A673 (cell line): ENCODE data around the gene NEMP2. TPM values are rescaled to one million over a fixed set of nuclear protein-coding genes. Genes with fewer than 3 reads are reported as not detected.

ENCODE experiments used
- BruUV-seq: library from RNA; stranded (reverse); fragments of 400-500 nt; replicated peaks from 2 replicates; lab custom pipeline; 2021; lab: Mats Ljungman, UMichigan
- CTCF ChIA-PET: fragments of 300-600 bp; sonication (Branson Sonifier 250); formaldehyde crosslinking; loops from one replicate; lab custom pipeline; 2022; ENCODE audit warnings: antibody characterized with exemption; lab: Charles Lee
- POLR2A ChIA-PET: fragments of 300-600 bp; sonication (Branson Sonifier 250); formaldehyde crosslinking; loops from one replicate; lab custom pipeline; 2022; ENCODE audit warnings: antibody characterized with exemption; ENCODE audit not compliant: low non-redundant PET; lab: Charles Lee
- DNase-seq: peaks from one replicate; pipeline ENCODE4 v3.0.0-alpha.2; 2015; ENCODE audit warnings: low spot score
- H3K27ac ChIP-seq: fragments of 200-600 bp; sonication (generic); 2 replicates; pipeline ENCODE4 v1.5.1; 2016; ENCODE audit warnings: mixed run types, low read depth, mild to moderate bottlenecking, mixed read lengths, antibody characterized with exemption, low read length; ENCODE audit not compliant: poor library complexity, severe bottlenecking
- H3K27me3 ChIP-seq: fragments of 200-600 bp; sonication (generic); replicated peaks from 2 replicates; pipeline ENCODE4 v1.6.1; 2017; ENCODE audit warnings: mixed run types, low read depth, mild to moderate bottlenecking, mixed read lengths, antibody characterized with exemption, low read length; ENCODE audit not compliant: insufficient read depth, poor library complexity
- H3K36me3 ChIP-seq: fragments of 200-600 bp; sonication (generic); 2 replicates; pipeline ENCODE4 v1.6.1; 2016; ENCODE audit warnings: mixed run types, mild to moderate bottlenecking, mixed read lengths, antibody characterized with exemption, low read length; ENCODE audit not compliant: insufficient read depth, poor library complexity, severe bottlenecking
- H3K4me1 ChIP-seq: fragments of 200-600 bp; sonication (generic); 2 replicates; pipeline ENCODE4 v1.6.1; 2017; ENCODE audit warnings: mixed run types, mild to moderate bottlenecking, mixed read lengths, antibody characterized with exemption, low read length; ENCODE audit not compliant: insufficient read depth, poor library complexity, severe bottlenecking
- H3K4me3 ChIP-seq: fragments of 200-600 bp; sonication (generic); 2 replicates; pipeline ENCODE4 v1.5.1; 2016; ENCODE audit warnings: low read depth, mixed run types, mild to moderate bottlenecking, mixed read lengths, low read length; ENCODE audit not compliant: poor library complexity, severe bottlenecking
- H3K9me3 ChIP-seq: fragments of 200-600 bp; sonication (generic); 2 replicates; pipeline ENCODE4 v1.6.1; 2016; ENCODE audit warnings: mixed run types, low read depth, mild to moderate bottlenecking, mixed read lengths, antibody characterized with exemption, low read length; ENCODE audit not compliant: poor library complexity, severe bottlenecking
- EZH2 ChIP-seq: fragments of 200-600 bp; sonication (generic); IDR thresholded peaks from 2 replicates; pipeline ENCODE4 v1.6.1; 2017; ENCODE audit warnings: borderline replicate concordance, low read depth, mild to moderate bottlenecking, mixed read lengths, antibody characterized with exemption, low read length; ENCODE audit not compliant: poor library complexity, severe bottlenecking
- intact Hi-C: fragments of 100-400 bp; cut with micrococcal nuclease; formaldehyde crosslinking; loops from one replicate; pipeline ENCODE4 v1.10.0; 2022; ENCODE audit not compliant: unreplicated experiment
- total RNA-seq: library from RNA; stranded (reverse); gene quantifications from 2 replicates; pipeline ENCODE4 v1.2.3, GENCODE V29; 2021
- TF ChIP-seq, protein P1 (sequence below): fragments of 300-800, 200-600 bp; sonication (generic); conservative IDR thresholded peaks from 2 replicates; pipeline ENCODE4 v1.5.1; 2017; ENCODE audit warnings: low read depth, mild to moderate bottlenecking, antibody characterized with exemption, low read length, moderate library complexity, mixed read lengths

Gene NEMP2
- total RNA-seq, 1 experiment from 2014 or later: 12.6 TPM

DNA sequence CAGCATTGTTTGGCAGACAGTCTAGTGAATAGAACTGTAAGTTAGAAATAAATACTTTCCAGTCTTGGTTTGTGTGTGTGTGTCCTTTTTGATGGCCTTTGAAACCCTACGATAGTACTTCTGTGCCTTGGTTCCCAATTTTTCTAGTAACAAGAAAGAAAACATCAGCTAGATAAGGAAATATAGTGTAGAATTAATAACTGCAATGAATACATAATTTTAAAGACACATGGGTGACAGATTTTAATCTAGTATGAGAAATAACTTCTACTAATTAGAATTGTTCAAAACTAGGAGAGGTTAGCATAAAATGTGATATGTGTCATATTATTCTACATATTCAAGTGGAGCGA, 44.5 kb upstream of the NEMP2 start:
- Histone ChIP-seq H3K36me3 (no peaks in the 10 kb centered on the region), H3K4me3 (no peak overlapping the region), H3K9me3 (no peaks in the 10 kb centered on the region), H3K27me3 (no peaks in the 10 kb centered on the region), H3K27ac (no peak overlapping the region), H3K4me1 (no peaks in the 10 kb centered on the region)
- no TSS peak for BruUV-seq
- DNase-seq: no peak
- intact Hi-C loops: no loop called here
- TF ChIP-seq EZH2: no peak
- TF ChIP-seq, protein P1, sequence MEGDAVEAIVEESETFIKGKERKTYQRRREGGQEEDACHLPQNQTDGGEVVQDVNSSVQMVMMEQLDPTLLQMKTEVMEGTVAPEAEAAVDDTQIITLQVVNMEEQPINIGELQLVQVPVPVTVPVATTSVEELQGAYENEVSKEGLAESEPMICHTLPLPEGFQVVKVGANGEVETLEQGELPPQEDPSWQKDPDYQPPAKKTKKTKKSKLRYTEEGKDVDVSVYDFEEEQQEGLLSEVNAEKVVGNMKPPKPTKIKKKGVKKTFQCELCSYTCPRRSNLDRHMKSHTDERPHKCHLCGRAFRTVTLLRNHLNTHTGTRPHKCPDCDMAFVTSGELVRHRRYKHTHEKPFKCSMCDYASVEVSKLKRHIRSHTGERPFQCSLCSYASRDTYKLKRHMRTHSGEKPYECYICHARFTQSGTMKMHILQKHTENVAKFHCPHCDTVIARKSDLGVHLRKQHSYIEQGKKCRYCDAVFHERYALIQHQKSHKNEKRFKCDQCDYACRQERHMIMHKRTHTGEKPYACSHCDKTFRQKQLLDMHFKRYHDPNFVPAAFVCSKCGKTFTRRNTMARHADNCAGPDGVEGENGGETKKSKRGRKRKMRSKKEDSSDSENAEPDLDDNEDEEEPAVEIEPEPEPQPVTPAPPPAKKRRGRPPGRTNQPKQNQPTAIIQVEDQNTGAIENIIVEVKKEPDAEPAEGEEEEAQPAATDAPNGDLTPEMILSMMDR: no peak
- POLR2A ChIA-PET: no interaction called here
- CTCF ChIA-PET: no interaction called here

DNA sequence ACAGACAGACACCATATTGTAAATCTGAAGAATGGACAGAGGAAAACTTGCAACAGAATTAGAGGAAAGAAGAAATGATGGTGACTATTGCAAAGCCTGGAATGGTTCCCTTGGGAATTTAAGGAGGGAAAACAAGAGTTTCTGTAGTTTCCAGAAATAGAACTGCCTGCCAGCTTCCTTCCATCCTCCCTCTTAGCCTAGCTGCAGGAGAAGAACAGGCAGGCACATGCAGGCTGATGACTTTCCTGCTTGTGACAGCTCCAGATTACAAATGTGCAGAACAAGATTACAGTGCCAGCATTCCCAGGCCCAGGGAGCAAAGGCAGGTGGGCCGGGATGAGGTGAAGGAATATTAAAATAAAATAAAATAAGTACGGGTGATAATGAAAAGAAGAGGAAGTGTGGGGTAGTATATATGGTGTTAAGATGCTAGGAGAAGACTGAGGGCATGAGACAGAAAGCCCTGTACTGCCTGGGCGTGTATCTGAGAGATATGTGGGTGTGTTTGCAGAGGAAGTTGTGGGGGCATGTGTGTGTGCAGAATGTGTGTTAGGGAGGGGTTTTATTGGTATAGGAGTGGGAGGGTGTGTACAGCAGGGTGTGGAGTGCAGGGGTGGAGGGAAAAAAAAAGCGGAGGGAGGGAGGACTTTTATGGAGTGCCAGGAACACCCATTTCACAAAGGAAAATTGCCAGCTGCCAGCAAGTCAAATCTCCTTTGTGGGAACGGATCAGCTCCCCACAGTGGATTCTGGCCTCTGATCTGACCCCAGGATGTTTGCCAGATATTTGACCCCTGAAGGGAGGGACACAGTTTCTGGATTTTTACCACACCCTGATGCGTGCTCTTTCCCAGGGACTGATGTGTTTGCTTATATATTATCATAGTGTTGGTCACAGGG, 43.9 kb upstream of the NEMP2 start:
- Histone ChIP-seq H3K27ac (no peak overlapping the region), H3K27me3 (no peaks in the 10 kb centered on the region), H3K4me3 (no peak overlapping the region), H3K9me3 (no peaks in the 10 kb centered on the region), H3K36me3 (no peaks in the 10 kb centered on the region), H3K4me1 (no peaks in the 10 kb centered on the region)
- peak; percentile 4 for DNase-seq
- TF ChIP-seq, protein P1: no peak
- TF ChIP-seq EZH2: no peak
- BruUV-seq: no TSS peak
- intact Hi-C loops: no loop called here
- ChIA-PET CTCF (no interaction called here), POLR2A (no interaction called here)

DNA sequence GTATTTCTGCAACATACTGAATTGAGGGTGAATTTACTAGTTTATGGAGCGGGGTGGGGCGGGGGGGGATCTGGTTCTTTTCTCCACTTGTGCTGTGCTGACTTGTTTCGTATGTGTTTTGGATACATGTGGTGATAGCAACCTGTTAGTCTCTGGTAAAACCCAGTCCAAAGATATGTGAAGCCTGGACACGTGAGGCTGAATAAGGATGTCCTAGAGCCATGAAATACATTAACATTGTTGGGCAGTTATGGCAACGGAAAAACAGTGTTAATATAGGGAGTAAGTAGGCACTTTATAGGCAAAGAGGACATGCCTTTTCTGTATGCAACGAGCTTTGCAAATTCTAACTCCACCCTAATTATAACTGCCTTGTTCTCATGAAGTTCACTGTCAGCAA, 42.1 kb upstream of the NEMP2 start:
- H3K36me3 ChIP-seq: no peaks in the 10 kb centered on the region
- no peaks in the 10 kb centered on the region for H3K4me1 ChIP-seq
- ChIA-PET CTCF (no interaction called here), POLR2A (no interaction called here)
- no peak overlapping the region for H3K4me3 ChIP-seq
- no peaks in the 10 kb centered on the region for H3K9me3 ChIP-seq
- H3K27me3 ChIP-seq: no peaks in the 10 kb centered on the region
- intact Hi-C loops: no loop called here
- DNase-seq: no peak
- BruUV-seq: no TSS peak
- H3K27ac ChIP-seq: no peak overlapping the region
- TF ChIP-seq, protein P1: no peak
- no peak for TF ChIP-seq EZH2
